Measurements from ENCODE around the gene RSPH6A. TPM values are rescaled to one million over a fixed set of nuclear protein-coding genes. Genes with fewer than 3 reads are reported as not detected.

RSPH6A gene
- total and polyA plus RNA-seq, 2 of the 13 experiments (the other 11 are each of a cell fraction or from before 2014, with no cell fraction given) = 0.07 TPM; not detected in 1

- TF ChIP-seq, protein P1, sequence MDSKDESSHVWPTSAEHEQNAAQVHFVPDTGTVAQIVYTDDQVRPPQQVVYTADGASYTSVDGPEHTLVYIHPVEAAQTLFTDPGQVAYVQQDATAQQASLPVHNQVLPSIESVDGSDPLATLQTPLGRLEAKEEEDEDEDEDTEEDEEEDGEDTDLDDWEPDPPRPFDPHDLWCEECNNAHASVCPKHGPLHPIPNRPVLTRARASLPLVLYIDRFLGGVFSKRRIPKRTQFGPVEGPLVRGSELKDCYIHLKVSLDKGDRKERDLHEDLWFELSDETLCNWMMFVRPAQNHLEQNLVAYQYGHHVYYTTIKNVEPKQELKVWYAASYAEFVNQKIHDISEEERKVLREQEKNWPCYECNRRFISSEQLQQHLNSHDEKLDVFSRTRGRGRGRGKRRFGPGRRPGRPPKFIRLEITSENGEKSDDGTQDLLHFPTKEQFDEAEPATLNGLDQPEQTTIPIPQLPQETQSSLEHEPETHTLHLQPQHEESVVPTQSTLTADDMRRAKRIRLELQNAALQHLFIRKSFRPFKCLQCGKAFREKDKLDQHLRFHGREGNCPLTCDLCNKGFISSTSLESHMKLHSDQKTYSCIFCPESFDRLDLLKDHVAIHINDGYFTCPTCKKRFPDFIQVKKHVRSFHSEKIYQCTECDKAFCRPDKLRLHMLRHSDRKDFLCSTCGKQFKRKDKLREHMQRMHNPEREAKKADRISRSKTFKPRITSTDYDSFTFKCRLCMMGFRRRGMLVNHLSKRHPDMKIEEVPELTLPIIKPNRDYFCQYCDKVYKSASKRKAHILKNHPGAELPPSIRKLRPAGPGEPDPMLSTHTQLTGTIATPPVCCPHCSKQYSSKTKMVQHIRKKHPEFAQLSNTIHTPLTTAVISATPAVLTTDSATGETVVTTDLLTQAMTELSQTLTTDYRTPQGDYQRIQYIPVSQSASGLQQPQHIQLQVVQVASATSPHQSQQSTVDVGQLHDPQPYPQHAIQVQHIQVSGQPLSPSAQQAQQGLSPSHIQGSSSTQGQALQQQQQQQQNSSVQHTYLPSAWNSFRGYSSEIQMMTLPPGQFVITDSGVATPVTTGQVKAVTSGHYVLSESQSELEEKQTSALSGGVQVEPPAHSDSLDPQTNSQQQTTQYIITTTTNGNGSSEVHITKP (CRISPR knock-in tag; IDR thresholded peaks at IDR 0.05; ENCODE audit: low read depth) = 0 out of 2 replicates have a peak, but pooled peaks have one; percentile 42
- TF ChIP-seq HNRNPH1 (optimal IDR thresholded peaks at IDR 0.05; ENCODE audit: low read depth, low read length) (no peak), HMG20B (CRISPR knock-in tag; conservative IDR thresholded peaks at IDR 0.05) (peak; percentile 39; the same call in 1 of the 2 replicates), MED1 (CRISPR knock-in tag; IDR thresholded peaks at IDR 0.05) (peak; percentile 80), ZNF749 (CRISPR knock-in tag; IDR thresholded peaks at IDR 0.05; ENCODE audit: borderline replicate concordance) (no peak; the same call in 1 of the 2 replicates), KDM5B (CRISPR knock-in tag; IDR thresholded peaks at IDR 0.05; ENCODE audit: borderline replicate concordance) (no peak), KDM4B (CRISPR knock-in tag; IDR thresholded peaks at IDR 0.05) (peak; percentile 79), ZNF430 (CRISPR knock-in tag; IDR thresholded peaks at IDR 0.05) (no peak; the same call in 1 of the 2 replicates), ATF5 (CRISPR knock-in tag; IDR thresholded peaks at IDR 0.05; ENCODE audit: low read depth) (no peak), GPN1 (CRISPR knock-in tag; IDR thresholded peaks at IDR 0.05; ENCODE audit: borderline replicate concordance) (0 out of 2 replicates have a peak, but pooled peaks have one; percentile 63), CENPT (CRISPR knock-in tag; IDR thresholded peaks at IDR 0.05; ENCODE audit: low read depth) (no peak; the same call in 1 of the 2 replicates), MAFK (conservative IDR thresholded peaks at IDR 0.05 in 1 of 2, IDR thresholded peaks at IDR 0.05 in 1 of 2; ENCODE audit: low read length in 2 of 2) (no peak), ZNF784 (CRISPR knock-in tag; IDR thresholded peaks at IDR 0.05; ENCODE audit: borderline replicate concordance) (no peak), HNF4A (CRISPR knock-in tag; IDR thresholded peaks at IDR 0.05) (peak; percentile 36; the same call in 1 of the 2 replicates), HBP1 (CRISPR knock-in tag; IDR thresholded peaks at IDR 0.05; ENCODE audit: low read depth) (peak; percentile 30; the same call in 1 of the 2 replicates)
- TF ChIP-seq, protein P2, sequence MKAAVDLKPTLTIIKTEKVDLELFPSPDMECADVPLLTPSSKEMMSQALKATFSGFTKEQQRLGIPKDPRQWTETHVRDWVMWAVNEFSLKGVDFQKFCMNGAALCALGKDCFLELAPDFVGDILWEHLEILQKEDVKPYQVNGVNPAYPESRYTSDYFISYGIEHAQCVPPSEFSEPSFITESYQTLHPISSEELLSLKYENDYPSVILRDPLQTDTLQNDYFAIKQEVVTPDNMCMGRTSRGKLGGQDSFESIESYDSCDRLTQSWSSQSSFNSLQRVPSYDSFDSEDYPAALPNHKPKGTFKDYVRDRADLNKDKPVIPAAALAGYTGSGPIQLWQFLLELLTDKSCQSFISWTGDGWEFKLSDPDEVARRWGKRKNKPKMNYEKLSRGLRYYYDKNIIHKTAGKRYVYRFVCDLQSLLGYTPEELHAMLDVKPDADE (CRISPR knock-in tag; IDR thresholded peaks at IDR 0.05) = no peak; the same call in 1 of the 2 replicates
Observed at GRCh38 chr19:45768984-45769782, 45.9 kb downstream of the RSPH6A start, which contains the start of gene SIX5 (continued).

Measured in HepG2 (cell line).